Coronary artery (tissue), 2 donors: ENCODE data around the gene POLK.

Experiments used
- DNase-seq: peaks from one replicate; pipeline ENCODE4 v3.0.0-alpha.2; 2017; ENCODE audit warnings: low spot score
- H3K27ac ChIP-seq, 2 donors: fragments of 200-600 bp; sonication (generic); one replicate each; pipeline ENCODE4 v1.5.1; 2016 to 2019
- H3K4me3 ChIP-seq: fragments of 200-600 bp; sonication (generic); 2 replicates; pipeline ENCODE4 v1.5.1; 2016; ENCODE audit warnings: mild to moderate bottlenecking, moderate library complexity
- CTCF ChIP-seq: fragments of 200-600 bp; sonication (generic); IDR thresholded peaks from one replicate; pipeline ENCODE4 v1.5.1; 2019; ENCODE audit warnings: antibody characterized with exemption

Gene POLK

GRCh38 chr5:75626959-75627358, 115.3 kb downstream of the POLK start:
- H3K27ac ChIP-seq: no peak overlapping the region
- no peak for TF ChIP-seq CTCF
- H3K4me3 ChIP-seq: no peak overlapping the region
- DNase-seq: no peak

- H3K4me3 ChIP-seq: no peak overlapping the region
- no peak for DNase-seq
- no peak overlapping the region for H3K27ac ChIP-seq
- no peak for TF ChIP-seq CTCF
Measured at GRCh38 chr5:75627801-75628200, 116.1 kb downstream of the POLK start.

GRCh38 chr5:75630875-75631274, 119.2 kb downstream of the POLK start:
- DNase-seq: no peak
- Histone ChIP-seq H3K4me3 (no peak overlapping the region), H3K27ac (no peak overlapping the region)
- no peak for TF ChIP-seq CTCF

GRCh38 chr5:75632321-75632720, 120.6 kb downstream of the POLK start:
- Histone ChIP-seq H3K27ac (no peak overlapping the region), H3K4me3 (no peak overlapping the region)
- no peak for DNase-seq
- TF ChIP-seq CTCF: no peak

- no peak for DNase-seq
- Histone ChIP-seq H3K27ac (no peak overlapping the region), H3K4me3 (no peak overlapping the region)
- no peak for TF ChIP-seq CTCF
Measured at GRCh38 chr5:75637949-75638348, 126.3 kb downstream of the POLK start.

GRCh38 chr5:75639535-75640311, 128.0 kb downstream of the POLK start:
- Histone ChIP-seq H3K4me3 (no peak overlapping the region), H3K27ac (no peak overlapping the region)
- no peak for DNase-seq
- no peak for TF ChIP-seq CTCF

- Histone ChIP-seq H3K27ac (no peak overlapping the region), H3K4me3 (no peak overlapping the region)
- TF ChIP-seq CTCF: no peak
- DNase-seq: no peak
Measured at GRCh38 chr5:75640395-75640794, 128.7 kb downstream of the POLK start.
